Mesodermal cell (in vitro differentiated cells): ENCODE measurements around the gene TNP2.

ENCODE experiments used
- H3K27ac ChIP-seq: 2 replicates; pipeline ENCODE4 v1.7.0; 2013; ENCODE audit warnings: mild to moderate bottlenecking, low read depth, low read length, moderate library complexity; ENCODE audit not compliant: severe bottlenecking
- H3K36me3 ChIP-seq: 2 replicates; pipeline ENCODE4 v1.7.1; 2013; ENCODE audit warnings: mild to moderate bottlenecking, low read length, moderate library complexity; ENCODE audit not compliant: control insufficient read depth, insufficient read depth
- H3K4me1 ChIP-seq: one replicate; pipeline ENCODE4 v1.7.1; 2013; ENCODE audit warnings: mild to moderate bottlenecking, low read length; ENCODE audit not compliant: insufficient read depth, control insufficient read depth, poor library complexity, severe bottlenecking
- H3K4me3 ChIP-seq: 2 replicates; pipeline ENCODE4 v1.7.0; 2013; ENCODE audit warnings: low read length, control low read depth, mild to moderate bottlenecking; ENCODE audit not compliant: insufficient read depth, poor library complexity, severe bottlenecking; ENCODE audit errors: extremely low read depth
- H3K9me3 ChIP-seq: 2 replicates; pipeline ENCODE4 v1.7.1; 2013; ENCODE audit warnings: mild to moderate bottlenecking, low read length, moderate library complexity; ENCODE audit not compliant: control insufficient read depth
- WGBS, 2 experiments: methylation state at CpG; one replicate each; pipeline ENCODE4 v1.1.5; 2013; ENCODE audit warnings: missing lambda C conversion rate in 2 of 2; ENCODE audit not compliant: insufficient coverage in 2 of 2; 5-methylcytosine and 5-hydroxymethylcytosine counted together

Gene TNP2

GRCh38 chr16:11245988-11246387 is 23.1 kb downstream of the TNP2 start:
- Histone ChIP-seq H3K27ac (no peak overlapping the region), H3K9me3 (no peaks in the 10 kb centered on the region), H3K36me3 (no peaks in the 10 kb centered on the region), H3K4me1 (no peaks in the 10 kb centered on the region), H3K4me3 (no peak overlapping the region)

- no peak overlapping the region for H3K27ac ChIP-seq
- H3K4me1 ChIP-seq = no peaks in the 10 kb centered on the region
- no peak overlapping the region for H3K4me3 ChIP-seq
- no peaks in the 10 kb centered on the region for H3K36me3 ChIP-seq
- H3K9me3 ChIP-seq = no peaks in the 10 kb centered on the region
- WGBS, 2 experiments = 92 to 95% methylated on average over 5 of the region's 5 CpGs
These were observed 23.8 kb downstream of the TNP2 start for GRCh38 chr16:11245222-11245737.

GRCh38 chr16:11242658-11243057 is 26.5 kb downstream of the TNP2 start:
- H3K36me3 ChIP-seq = no peaks in the 10 kb centered on the region
- 91 to 94% methylated on average over 10 of the region's 12 CpGs for whole genome bisulfite sequencing, 2 experiments

GRCh38 chr16:11241480-11242204 is 27.5 kb downstream of the TNP2 start:
- Histone ChIP-seq H3K9me3 (no peaks in the 10 kb centered on the region), H3K36me3 (no peaks in the 10 kb centered on the region), H3K4me1 (no peaks in the 10 kb centered on the region), H3K27ac (no peak overlapping the region), H3K4me3 (no peak overlapping the region)
- 88 to 97% methylated on average over 2 of the region's 5 CpGs for WGBS, 2 experiments

More at GRCh38 chr16:11242658-11243057, 26.5 kb downstream of the TNP2 start:
- no peak overlapping the region for H3K4me3 ChIP-seq
- H3K4me1 ChIP-seq = no peaks in the 10 kb centered on the region
- H3K27ac ChIP-seq = no peak overlapping the region
- no peaks in the 10 kb centered on the region for H3K9me3 ChIP-seq

- 87% methylated on average over 7 to 8 of the region's 10 CpGs for WGBS, 2 experiments
- H3K4me3 ChIP-seq = no peak overlapping the region
- H3K27ac ChIP-seq = no peak overlapping the region
- no peaks in the 10 kb centered on the region for H3K36me3 ChIP-seq
- H3K9me3 ChIP-seq = no peaks in the 10 kb centered on the region
- no peaks in the 10 kb centered on the region for H3K4me1 ChIP-seq
These were observed 28.3 kb downstream of the TNP2 start for GRCh38 chr16:11240636-11241473.

GRCh38 chr16:11239644-11240632 is 29.2 kb downstream of the TNP2 start:
- Histone ChIP-seq H3K9me3 (no peaks in the 10 kb centered on the region), H3K27ac (no peak overlapping the region), H3K4me3 (no peak overlapping the region), H3K4me1 (no peaks in the 10 kb centered on the region), H3K36me3 (no peaks in the 10 kb centered on the region)
- 89 to 90% methylated on average over 7 to 10 of the region's 10 CpGs for WGBS, 2 experiments

GRCh38 chr16:11238272-11239202 is 30.6 kb downstream of the TNP2 start:
- 94 to 95% methylated on average over 11 to 15 of the region's 15 CpGs for WGBS, 2 experiments
- Histone ChIP-seq H3K4me3 (no peak overlapping the region), H3K9me3 (no peaks in the 10 kb centered on the region), H3K4me1 (no peaks in the 10 kb centered on the region), H3K36me3 (no peaks in the 10 kb centered on the region), H3K27ac (no peak overlapping the region)

GRCh38 chr16:11236461-11237254 is 32.5 kb downstream of the TNP2 start:
- WGBS, 2 experiments = 89 to 97% methylated on average over 10 of the region's 10 CpGs
- Histone ChIP-seq H3K9me3 (no peaks in the 10 kb centered on the region), H3K27ac (no peak overlapping the region), H3K4me1 (no peaks in the 10 kb centered on the region), H3K36me3 (no peaks in the 10 kb centered on the region), H3K4me3 (no peak overlapping the region)

GRCh38 chr16:11235703-11235991 is 33.5 kb downstream of the TNP2 start:
- H3K4me1 ChIP-seq = no peaks in the 10 kb centered on the region
- WGBS, 2 experiments = 100% methylated on average over 1 to 3 of the region's 5 CpGs
- H3K27ac ChIP-seq = no peak overlapping the region
- H3K4me3 ChIP-seq = no peak overlapping the region
- H3K36me3 ChIP-seq = no peaks in the 10 kb centered on the region
- no peaks in the 10 kb centered on the region for H3K9me3 ChIP-seq
